Measurements from ENCODE around the gene IPO13.

The IPO13 gene

GRCh38 chr1:43902058-43902831 lies 44.5 kb upstream of the IPO13 start:
- no peak overlapping the region for H2AK5ac ChIP-seq (ENCODE audit: low read length)
- no peak overlapping the region for H3K9ac ChIP-seq (ENCODE audit: low read length)
- no peaks in the 10 kb centered on the region for H3K79me2 ChIP-seq (ENCODE audit: control insufficient read depth, insufficient read depth, low read length)
- H3K4ac ChIP-seq (ENCODE audit: low read depth, low read length): no peak overlapping the region
- no peak overlapping the region for H2BK120ac ChIP-seq (ENCODE audit: low read depth, low read length)
- no peak for DNase-seq
- no peak overlapping the region for H3K27ac ChIP-seq (ENCODE audit: low read depth, low read length)
- H3K4me2 ChIP-seq (ENCODE audit: low read length): no peak overlapping the region
- H4K8ac ChIP-seq (ENCODE audit: low read depth, low read length): no peak overlapping the region
- H3K56ac ChIP-seq (ENCODE audit: low read length): no peak overlapping the region
- no peaks in the 10 kb centered on the region for H3K4me1 ChIP-seq (ENCODE audit: control insufficient read depth, low read depth, low read length)
- no peaks in the 10 kb centered on the region for H3K36me3 ChIP-seq (ENCODE audit: control insufficient read depth, insufficient read depth, low read length)
- no peak overlapping the region for H2BK5ac ChIP-seq (ENCODE audit: low read length)
- H4K5ac ChIP-seq (ENCODE audit: low read length): no peak overlapping the region
- H3K23ac ChIP-seq (ENCODE audit: low read length): no peak overlapping the region
- no CpG with 5 or more reads among the region's 4 CpGs for WGBS (ENCODE audit: extremely low coverage, insufficient coverage, low lambda C conversion rate)
- no peak overlapping the region for H2BK15ac ChIP-seq (replicated peaks; ENCODE audit: low read depth)
- H3K18ac ChIP-seq (ENCODE audit: low read length): no peak overlapping the region
- no peaks in the 10 kb centered on the region for H3K79me1 ChIP-seq (ENCODE audit: low read length)
- H3K27me3 ChIP-seq (ENCODE audit: insufficient read depth, low read length, poor library complexity): no peaks in the 10 kb centered on the region
- H3K4me3 ChIP-seq (ENCODE audit: low read length): no peak overlapping the region

GRCh38 chr1:43904660-43905551 lies 41.8 kb upstream of the IPO13 start:
- no peak overlapping the region for H3K56ac ChIP-seq (ENCODE audit: low read length)
- DNase-seq: no peak
- no peak overlapping the region for H3K4ac ChIP-seq (ENCODE audit: low read depth, low read length)
- H3K4me1 ChIP-seq (ENCODE audit: control insufficient read depth, low read depth, low read length): no peaks in the 10 kb centered on the region
- H2BK15ac ChIP-seq (replicated peaks; ENCODE audit: low read depth): no peak overlapping the region
- H3K36me3 ChIP-seq (ENCODE audit: control insufficient read depth, insufficient read depth, low read length): no peaks in the 10 kb centered on the region
- H4K8ac ChIP-seq (ENCODE audit: low read depth, low read length): no peak overlapping the region
- no peaks in the 10 kb centered on the region for H3K27me3 ChIP-seq (ENCODE audit: insufficient read depth, low read length, poor library complexity)
- H2BK5ac ChIP-seq (ENCODE audit: low read length): no peak overlapping the region
- H3K23ac ChIP-seq (ENCODE audit: low read length): no peak overlapping the region
- no CpG with 5 or more reads among the region's 7 CpGs for WGBS (ENCODE audit: extremely low coverage, insufficient coverage, low lambda C conversion rate)
- no peaks in the 10 kb centered on the region for H3K79me2 ChIP-seq (ENCODE audit: control insufficient read depth, insufficient read depth, low read length)
- no peak overlapping the region for H3K9ac ChIP-seq (ENCODE audit: low read length)
- no peak overlapping the region for H2AK5ac ChIP-seq (ENCODE audit: low read length)
- H3K27ac ChIP-seq (ENCODE audit: low read depth, low read length): no peak overlapping the region
- H3K18ac ChIP-seq (ENCODE audit: low read length): no peak overlapping the region
- H3K4me3 ChIP-seq (ENCODE audit: low read length): no peak overlapping the region
- H3K79me1 ChIP-seq (ENCODE audit: low read length): no peaks in the 10 kb centered on the region
- no peak overlapping the region for H3K4me2 ChIP-seq (ENCODE audit: low read length)
- no peak overlapping the region for H2BK120ac ChIP-seq (ENCODE audit: low read depth, low read length)
- no peak overlapping the region for H4K5ac ChIP-seq (ENCODE audit: low read length)

GRCh38 chr1:43908226-43908625 lies 38.5 kb upstream of the IPO13 start:
- peaks cover 7% of the 10 kb centered on the region for H3K4me1 ChIP-seq (ENCODE audit: control insufficient read depth, low read depth, low read length)
- no peak overlapping the region for H3K4ac ChIP-seq (ENCODE audit: low read depth, low read length)
- H4K8ac ChIP-seq (ENCODE audit: low read depth, low read length): no peak overlapping the region
- no peak overlapping the region for H2BK5ac ChIP-seq (ENCODE audit: low read length)
- no peak overlapping the region for H3K23ac ChIP-seq (ENCODE audit: low read length)
- H4K5ac ChIP-seq (ENCODE audit: low read length): no peak overlapping the region
- no peaks in the 10 kb centered on the region for H3K79me2 ChIP-seq (ENCODE audit: control insufficient read depth, insufficient read depth, low read length)
- H2BK15ac ChIP-seq (replicated peaks; ENCODE audit: low read depth): no peak overlapping the region
- no peaks in the 10 kb centered on the region for H3K79me1 ChIP-seq (ENCODE audit: low read length)
- H3K27me3 ChIP-seq (ENCODE audit: insufficient read depth, low read length, poor library complexity): no peaks in the 10 kb centered on the region
- no peak for DNase-seq
- no peak overlapping the region for H3K4me2 ChIP-seq (ENCODE audit: low read length)
- no peak overlapping the region for H3K18ac ChIP-seq (ENCODE audit: low read length)
- no peak overlapping the region for H3K27ac ChIP-seq (ENCODE audit: low read depth, low read length)
- no peaks in the 10 kb centered on the region for H3K36me3 ChIP-seq (ENCODE audit: control insufficient read depth, insufficient read depth, low read length)
- no peak overlapping the region for H3K9ac ChIP-seq (ENCODE audit: low read length)
- H3K56ac ChIP-seq (ENCODE audit: low read length): no peak overlapping the region
- H3K4me3 ChIP-seq (ENCODE audit: low read length): no peak overlapping the region
- no CpG with 5 or more reads among the region's 2 CpGs for WGBS (ENCODE audit: extremely low coverage, insufficient coverage, low lambda C conversion rate)
- H2BK120ac ChIP-seq (ENCODE audit: low read depth, low read length): no peak overlapping the region
- H2AK5ac ChIP-seq (ENCODE audit: low read length): no peak overlapping the region

- no peak overlapping the region for H3K9ac ChIP-seq (ENCODE audit: low read length)
- no CpG with 5 or more reads among the region's 5 CpGs for WGBS (ENCODE audit: extremely low coverage, insufficient coverage, low lambda C conversion rate)
- no peak overlapping the region for H3K27ac ChIP-seq (ENCODE audit: low read depth, low read length)
- H4K8ac ChIP-seq (ENCODE audit: low read depth, low read length): no peak overlapping the region
- H3K27me3 ChIP-seq (ENCODE audit: insufficient read depth, low read length, poor library complexity): no peaks in the 10 kb centered on the region
- H3K4me3 ChIP-seq (ENCODE audit: low read length): no peak overlapping the region
- no peak overlapping the region for H3K23ac ChIP-seq (ENCODE audit: low read length)
- no peak overlapping the region for H2BK120ac ChIP-seq (ENCODE audit: low read depth, low read length)
- H3K79me1 ChIP-seq (ENCODE audit: low read length): no peaks in the 10 kb centered on the region
- no peak overlapping the region for H3K4ac ChIP-seq (ENCODE audit: low read depth, low read length)
- H4K5ac ChIP-seq (ENCODE audit: low read length): no peak overlapping the region
- no peak overlapping the region for H3K4me2 ChIP-seq (ENCODE audit: low read length)
- H3K56ac ChIP-seq (ENCODE audit: low read length): no peak overlapping the region
- H2BK15ac ChIP-seq (replicated peaks; ENCODE audit: low read depth): no peak overlapping the region
- DNase-seq: peak; percentile 59
- no peak overlapping the region for H2BK5ac ChIP-seq (ENCODE audit: low read length)
- no peaks in the 10 kb centered on the region for H3K79me2 ChIP-seq (ENCODE audit: control insufficient read depth, insufficient read depth, low read length)
- H3K36me3 ChIP-seq (ENCODE audit: control insufficient read depth, insufficient read depth, low read length): no peaks in the 10 kb centered on the region
- H3K4me1 ChIP-seq (ENCODE audit: control insufficient read depth, low read depth, low read length): peaks cover 9% of the 10 kb centered on the region
- no peak overlapping the region for H2AK5ac ChIP-seq (ENCODE audit: low read length)
- no peak overlapping the region for H3K18ac ChIP-seq (ENCODE audit: low read length)
Measured at GRCh38 chr1:43908858-43909257, 37.9 kb upstream of the IPO13 start.

- no peak overlapping the region for H3K9ac ChIP-seq (ENCODE audit: low read length)
- no peak overlapping the region for H3K18ac ChIP-seq (ENCODE audit: low read length)
- no peak overlapping the region for H3K4ac ChIP-seq (ENCODE audit: low read depth, low read length)
- WGBS (ENCODE audit: extremely low coverage, insufficient coverage, low lambda C conversion rate): no CpG with 5 or more reads among the region's 1 CpG
- H2AK5ac ChIP-seq (ENCODE audit: low read length): no peak overlapping the region
- no peak overlapping the region for H3K4me3 ChIP-seq (ENCODE audit: low read length)
- H3K36me3 ChIP-seq (ENCODE audit: control insufficient read depth, insufficient read depth, low read length): no peaks in the 10 kb centered on the region
- no peak for DNase-seq
- H3K27me3 ChIP-seq (ENCODE audit: insufficient read depth, low read length, poor library complexity): no peaks in the 10 kb centered on the region
- no peaks in the 10 kb centered on the region for H3K79me1 ChIP-seq (ENCODE audit: low read length)
- no peaks in the 10 kb centered on the region for H3K79me2 ChIP-seq (ENCODE audit: control insufficient read depth, insufficient read depth, low read length)
- H2BK5ac ChIP-seq (ENCODE audit: low read length): no peak overlapping the region
- no peak overlapping the region for H3K56ac ChIP-seq (ENCODE audit: low read length)
- H2BK120ac ChIP-seq (ENCODE audit: low read depth, low read length): no peak overlapping the region
- H4K5ac ChIP-seq (ENCODE audit: low read length): no peak overlapping the region
- H3K4me2 ChIP-seq (ENCODE audit: low read length): no peak overlapping the region
- H3K4me1 ChIP-seq (ENCODE audit: control insufficient read depth, low read depth, low read length): peaks cover 14% of the 10 kb centered on the region
- no peak overlapping the region for H4K8ac ChIP-seq (ENCODE audit: low read depth, low read length)
- H3K27ac ChIP-seq (ENCODE audit: low read depth, low read length): no peak overlapping the region
- H2BK15ac ChIP-seq (replicated peaks; ENCODE audit: low read depth): no peak overlapping the region
- no peak overlapping the region for H3K23ac ChIP-seq (ENCODE audit: low read length)
Measured at GRCh38 chr1:43910343-43910742, 36.4 kb upstream of the IPO13 start.
